ENCODE results near the gene RAB30.

Gene RAB30

GRCh38 chr11:82932564-82932963, 139.1 kb downstream of the RAB30 start:
- no peak for DNase-seq

- no peak for DNase-seq
Observed at GRCh38 chr11:82930734-82931133, 141.0 kb downstream of the RAB30 start.

DNA sequence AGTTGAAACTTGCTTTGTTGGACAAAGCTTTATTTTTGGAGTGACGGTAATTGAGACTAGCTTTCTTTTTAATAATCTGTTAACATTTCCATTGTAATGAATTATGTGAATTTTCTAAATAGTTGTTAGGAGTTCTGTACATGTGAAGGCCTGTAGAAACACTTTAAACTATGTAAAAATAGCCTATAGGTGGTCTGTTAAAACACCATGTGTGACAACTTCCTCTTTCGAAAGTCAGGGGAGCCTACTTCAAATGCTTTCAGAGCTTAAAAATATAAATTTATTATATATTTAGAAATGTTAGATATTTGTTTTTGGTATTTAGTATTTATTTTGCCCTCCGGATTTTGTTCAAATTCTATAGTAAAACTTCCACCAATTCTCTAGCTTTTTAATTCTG, 141.5 kb downstream of the RAB30 start:
- DNase-seq: no peak

GRCh38 chr11:82929121-82929520, 142.6 kb downstream of the RAB30 start:
- DNase-seq: no peak

GRCh38 chr11:82927264-82927880, 144.3 kb downstream of the RAB30 start:
- no peak for DNase-seq

DNA sequence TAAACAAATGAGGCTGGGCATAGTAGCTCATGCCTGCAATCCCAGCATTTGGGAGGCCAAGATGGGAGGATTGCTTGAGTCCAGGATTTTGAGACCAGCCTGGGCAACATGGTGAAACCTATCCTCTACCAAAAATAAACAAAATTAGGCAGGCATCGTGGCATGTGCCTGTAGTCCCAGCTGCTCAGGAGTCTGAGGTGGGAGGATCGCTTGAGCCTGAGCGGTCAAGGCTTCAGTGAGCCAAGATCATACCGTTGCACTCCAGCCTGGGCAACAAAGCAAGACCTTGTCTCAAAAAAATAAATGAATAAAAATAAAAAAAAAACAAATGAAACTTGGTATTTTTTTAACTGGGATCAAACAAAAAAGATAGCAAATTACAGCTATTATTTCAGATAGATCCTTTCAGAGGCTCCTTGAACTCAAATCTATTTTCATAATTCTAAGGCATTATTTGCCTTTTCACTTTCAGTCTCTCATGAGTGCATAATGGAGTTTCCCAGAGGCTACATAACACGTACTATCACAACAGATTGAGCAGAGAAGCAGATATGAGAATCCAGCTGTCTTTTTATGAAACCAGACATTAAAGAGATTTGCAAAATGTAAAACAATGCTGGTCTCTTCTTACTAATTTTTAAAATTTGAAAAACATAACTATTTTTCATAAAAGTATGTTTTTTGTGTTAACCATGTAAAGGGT, 147.0 kb downstream of the RAB30 start:
- DNase-seq: no peak

All from right forelimb (tissue), 1 donor.